Retinal pigment epithelial cell (primary cell): ENCODE measurements around the gene SLC16A2.

Experiments used
- DNase-seq: peaks from one replicate; pipeline ENCODE4 v3.0.0-alpha.2; 2010; ENCODE audit warnings: low read depth
- H3K4me3 ChIP-seq: 2 replicates; pipeline ENCODE4 v1.5.1; 2011; ENCODE audit warnings: mild to moderate bottlenecking, low read length, control low read depth, moderate library complexity
- CTCF ChIP-seq: conservative IDR thresholded peaks from 2 replicates; pipeline ENCODE4 v1.5.1; 2011; ENCODE audit warnings: low read depth, low read length, control low read depth, inconsistent platforms

SLC16A2 gene

GRCh38 chrX:74500555-74500954 lies 79.3 kb downstream of the SLC16A2 start:
- no peak for DNase-seq
- TF ChIP-seq CTCF: no peak
- no peak overlapping the region for H3K4me3 ChIP-seq

DNA sequence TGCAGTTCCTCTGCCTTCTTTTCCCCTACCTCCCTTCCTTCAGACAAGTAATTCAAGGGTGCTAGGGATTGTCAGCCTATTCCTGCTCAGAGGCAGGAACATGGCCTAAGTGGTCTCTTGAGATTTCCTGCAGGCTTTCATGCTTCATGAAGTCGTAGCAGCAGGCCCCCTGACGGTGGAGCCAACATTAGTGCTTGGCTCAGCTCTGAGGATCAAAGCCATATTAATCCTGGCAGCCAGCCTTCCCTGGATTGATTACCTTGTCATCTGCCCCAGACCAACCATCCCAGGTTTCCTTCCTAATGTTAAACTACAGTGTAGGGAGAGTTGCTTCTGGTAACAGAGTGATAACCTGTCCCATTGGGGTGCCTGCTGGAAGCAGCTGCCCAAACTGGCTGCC lies 84.1 kb downstream of the SLC16A2 start:
- no peak for DNase-seq
- TF ChIP-seq CTCF: no peak
- no peak overlapping the region for H3K4me3 ChIP-seq

DNA sequence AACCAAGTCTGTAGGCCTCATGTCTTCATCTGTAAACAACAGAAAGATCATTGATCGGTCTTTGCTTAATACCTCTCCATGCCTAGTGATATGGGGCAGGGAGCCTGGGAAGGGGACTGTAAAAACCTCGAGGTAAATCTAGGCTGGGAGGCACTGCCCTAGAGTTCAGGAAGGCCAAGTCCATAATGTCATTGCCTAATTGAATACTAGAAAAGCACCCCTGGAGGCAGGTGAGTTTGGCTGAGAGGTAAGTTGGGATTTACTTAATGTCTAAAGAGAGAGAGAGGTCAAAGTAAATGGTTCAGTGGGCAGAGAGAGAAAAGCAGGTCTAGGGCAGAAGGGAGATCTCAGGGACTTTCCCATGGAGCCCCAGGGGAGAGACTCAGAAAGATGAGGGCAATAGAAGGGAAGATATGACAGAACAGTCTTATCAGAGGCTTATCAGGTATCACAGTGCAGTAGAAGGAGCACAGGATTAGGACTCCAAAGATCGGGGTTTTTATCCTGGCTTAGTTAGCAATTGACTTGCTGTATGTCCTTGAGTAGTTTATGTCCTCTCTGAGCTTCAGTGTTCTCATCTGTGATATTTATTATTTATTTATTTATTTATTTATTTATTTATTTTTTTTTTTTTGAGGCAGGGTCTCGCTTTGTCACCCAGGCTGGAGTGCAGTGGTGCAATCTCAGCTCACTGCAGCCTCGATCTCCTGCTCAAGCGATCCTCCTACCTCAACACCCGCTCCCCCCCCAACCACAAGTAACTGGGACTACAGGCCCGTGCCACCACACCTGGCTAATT lies 85.2 kb downstream of the SLC16A2 start:
- no peak for DNase-seq
- TF ChIP-seq CTCF: no peak
- no peak overlapping the region for H3K4me3 ChIP-seq

DNA sequence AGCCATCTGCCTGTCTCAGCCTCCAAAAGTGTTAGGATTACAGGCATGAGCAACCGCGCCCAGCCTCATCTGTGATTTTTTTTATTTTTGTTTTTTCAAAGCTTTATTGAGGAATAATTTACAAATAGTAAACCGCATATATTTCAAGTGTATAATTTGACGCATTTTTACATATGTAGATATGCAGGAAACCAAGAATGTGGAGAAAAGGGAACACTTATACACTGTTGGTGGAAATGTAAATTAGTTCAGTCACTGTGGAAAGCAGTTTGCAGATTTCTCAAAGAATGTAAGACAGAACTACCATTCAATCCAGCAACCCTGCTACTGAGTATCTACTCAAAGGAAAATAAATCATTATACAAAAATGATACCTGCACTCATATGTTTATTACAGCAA lies 85.9 kb downstream of the SLC16A2 start:
- DNase-seq: no peak
- no peak for TF ChIP-seq CTCF
- no peak overlapping the region for H3K4me3 ChIP-seq

DNA sequence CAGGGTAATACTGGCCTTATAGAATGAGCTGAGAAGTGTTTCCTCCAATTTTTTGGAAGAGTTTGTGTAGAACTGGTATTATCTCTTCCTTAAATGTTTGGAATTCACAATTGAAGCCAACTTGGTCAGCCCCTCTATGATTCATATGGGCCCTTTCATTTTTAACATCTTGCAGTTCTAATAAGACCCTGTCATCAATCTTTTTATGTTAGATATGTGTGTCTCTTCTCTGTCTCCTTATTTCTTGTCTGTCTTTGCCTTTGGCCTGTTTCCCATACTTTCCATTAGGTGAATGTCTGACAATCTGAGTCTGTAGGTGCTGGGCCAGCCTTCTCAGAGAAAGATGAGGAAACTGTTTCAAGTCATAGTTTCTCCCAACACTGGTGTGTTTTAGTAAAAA lies 88.7 kb downstream of the SLC16A2 start:
- no peak overlapping the region for H3K4me3 ChIP-seq
- no peak for DNase-seq
- no peak for TF ChIP-seq CTCF

DNA sequence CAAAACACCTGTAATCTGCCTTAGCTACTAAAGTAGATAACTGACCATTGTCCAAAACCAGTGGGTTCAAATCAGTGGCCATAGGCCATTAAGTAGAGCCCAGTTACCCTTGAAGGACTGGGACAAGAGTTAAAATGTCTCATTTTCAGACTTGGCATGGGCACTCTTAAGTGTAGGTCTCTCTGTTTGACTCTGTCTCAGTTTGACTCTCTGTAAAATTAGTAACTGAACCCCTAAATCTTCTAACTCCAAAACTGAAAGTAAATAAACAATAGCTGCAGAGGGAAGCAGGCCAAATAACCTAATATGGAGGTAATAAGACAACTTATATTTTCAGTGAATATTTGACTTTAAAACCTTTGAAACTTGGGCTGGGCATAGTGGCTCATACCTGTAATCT lies 89.1 kb downstream of the SLC16A2 start:
- DNase-seq: no peak
- no peak for TF ChIP-seq CTCF
- no peak overlapping the region for H3K4me3 ChIP-seq

DNA sequence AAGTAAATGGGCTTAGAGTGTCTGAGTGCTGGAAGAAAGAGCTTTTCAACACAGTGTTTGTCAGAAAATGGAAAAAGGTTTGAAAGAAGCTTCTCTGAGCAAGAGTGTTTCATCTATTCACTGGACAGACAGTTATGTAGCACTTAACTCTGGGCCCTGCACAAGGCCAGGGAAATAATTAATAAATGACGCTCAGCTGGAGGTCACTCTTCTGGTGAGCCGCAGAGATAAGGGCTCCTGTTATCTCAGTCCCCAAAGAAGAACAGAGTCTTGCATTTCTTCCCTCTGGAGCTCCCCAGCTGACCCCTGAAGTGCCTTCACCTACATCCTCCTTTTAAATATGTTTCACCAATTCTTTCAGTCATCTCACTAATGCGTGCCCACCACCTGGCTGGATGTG lies 90.4 kb downstream of the SLC16A2 start:
- H3K4me3 ChIP-seq: no peak overlapping the region
- DNase-seq: no peak
- TF ChIP-seq CTCF: no peak
